ENCODE data around the gene ARNT2. TPM values are rescaled to one million over a fixed set of nuclear protein-coding genes. Genes with fewer than 3 reads are reported as not detected.

Gene ARNT2
- total RNA-seq, 1 donor from 2014 or later = 3.6 TPM

DNA sequence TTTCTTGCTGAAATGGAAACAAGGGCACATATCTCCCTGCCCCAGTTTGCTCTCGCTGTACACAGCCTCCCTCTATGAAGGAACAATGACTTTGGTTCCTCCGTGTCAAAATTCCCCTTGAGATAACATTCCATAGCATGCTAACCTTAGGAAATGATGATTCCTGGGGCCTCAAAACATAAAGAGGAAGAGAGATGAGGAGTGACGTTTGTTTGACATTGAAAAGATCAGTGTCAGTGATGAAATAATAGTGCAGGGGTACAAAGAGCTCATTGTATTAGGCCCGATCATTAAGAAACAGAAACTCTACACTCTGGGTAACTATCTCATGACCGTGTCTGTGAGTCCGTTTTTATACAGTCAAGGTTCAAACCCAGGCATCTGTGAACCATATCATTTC is 55.2 kb downstream of the ARNT2 start:
- no peak overlapping the region for H3K4me3 ChIP-seq
- intact Hi-C loops (cut with micrococcal nuclease) = no loop called here
- peaks cover 7% of the 10 kb centered on the region for H3K4me1 ChIP-seq
- TF ChIP-seq, protein P1, sequence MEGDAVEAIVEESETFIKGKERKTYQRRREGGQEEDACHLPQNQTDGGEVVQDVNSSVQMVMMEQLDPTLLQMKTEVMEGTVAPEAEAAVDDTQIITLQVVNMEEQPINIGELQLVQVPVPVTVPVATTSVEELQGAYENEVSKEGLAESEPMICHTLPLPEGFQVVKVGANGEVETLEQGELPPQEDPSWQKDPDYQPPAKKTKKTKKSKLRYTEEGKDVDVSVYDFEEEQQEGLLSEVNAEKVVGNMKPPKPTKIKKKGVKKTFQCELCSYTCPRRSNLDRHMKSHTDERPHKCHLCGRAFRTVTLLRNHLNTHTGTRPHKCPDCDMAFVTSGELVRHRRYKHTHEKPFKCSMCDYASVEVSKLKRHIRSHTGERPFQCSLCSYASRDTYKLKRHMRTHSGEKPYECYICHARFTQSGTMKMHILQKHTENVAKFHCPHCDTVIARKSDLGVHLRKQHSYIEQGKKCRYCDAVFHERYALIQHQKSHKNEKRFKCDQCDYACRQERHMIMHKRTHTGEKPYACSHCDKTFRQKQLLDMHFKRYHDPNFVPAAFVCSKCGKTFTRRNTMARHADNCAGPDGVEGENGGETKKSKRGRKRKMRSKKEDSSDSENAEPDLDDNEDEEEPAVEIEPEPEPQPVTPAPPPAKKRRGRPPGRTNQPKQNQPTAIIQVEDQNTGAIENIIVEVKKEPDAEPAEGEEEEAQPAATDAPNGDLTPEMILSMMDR (IDR thresholded peaks at IDR 0.05; ENCODE audit: borderline replicate concordance) = no peak
- no peak for DNase-seq
- H3K27me3 ChIP-seq (ENCODE audit: low read depth) = no peaks in the 10 kb centered on the region
- no peaks in the 10 kb centered on the region for H3K36me3 ChIP-seq
- H3K27ac ChIP-seq (replicated peaks) = no peak overlapping the region
- no peaks in the 10 kb centered on the region for H3K9me3 ChIP-seq (replicated peaks)

DNA sequence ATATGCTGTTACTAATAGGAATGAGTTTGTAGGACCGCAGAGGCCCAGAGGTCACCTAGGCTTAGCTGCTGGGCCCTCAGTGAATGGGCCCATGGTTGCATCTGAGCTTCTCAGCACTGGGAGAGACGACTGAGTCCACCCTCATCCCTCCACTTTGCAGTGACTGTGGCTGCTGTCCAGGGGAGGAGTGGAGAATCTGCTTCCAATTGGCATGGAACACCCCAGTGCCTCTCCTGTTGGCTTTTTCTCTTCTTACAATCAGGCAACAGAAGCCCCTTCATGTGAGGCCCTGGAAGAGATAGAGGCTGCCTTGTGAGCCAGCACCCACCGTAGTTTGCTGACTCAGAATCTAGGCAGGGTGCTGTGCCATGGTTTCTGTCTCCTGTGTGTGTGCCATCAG is 55.6 kb downstream of the ARNT2 start:
- Histone ChIP-seq H3K27me3 (ENCODE audit: low read depth) (no peaks in the 10 kb centered on the region), H3K4me3 (no peak overlapping the region), H3K9me3 (replicated peaks) (no peaks in the 10 kb centered on the region), H3K4me1 (peaks cover 7% of the 10 kb centered on the region), H3K27ac (replicated peaks) (no peak overlapping the region), H3K36me3 (no peaks in the 10 kb centered on the region)
- no peak for DNase-seq
- intact Hi-C loops (cut with micrococcal nuclease) = no loop called here
- TF ChIP-seq, protein P1 (IDR thresholded peaks at IDR 0.05; ENCODE audit: borderline replicate concordance) = no peak

DNA sequence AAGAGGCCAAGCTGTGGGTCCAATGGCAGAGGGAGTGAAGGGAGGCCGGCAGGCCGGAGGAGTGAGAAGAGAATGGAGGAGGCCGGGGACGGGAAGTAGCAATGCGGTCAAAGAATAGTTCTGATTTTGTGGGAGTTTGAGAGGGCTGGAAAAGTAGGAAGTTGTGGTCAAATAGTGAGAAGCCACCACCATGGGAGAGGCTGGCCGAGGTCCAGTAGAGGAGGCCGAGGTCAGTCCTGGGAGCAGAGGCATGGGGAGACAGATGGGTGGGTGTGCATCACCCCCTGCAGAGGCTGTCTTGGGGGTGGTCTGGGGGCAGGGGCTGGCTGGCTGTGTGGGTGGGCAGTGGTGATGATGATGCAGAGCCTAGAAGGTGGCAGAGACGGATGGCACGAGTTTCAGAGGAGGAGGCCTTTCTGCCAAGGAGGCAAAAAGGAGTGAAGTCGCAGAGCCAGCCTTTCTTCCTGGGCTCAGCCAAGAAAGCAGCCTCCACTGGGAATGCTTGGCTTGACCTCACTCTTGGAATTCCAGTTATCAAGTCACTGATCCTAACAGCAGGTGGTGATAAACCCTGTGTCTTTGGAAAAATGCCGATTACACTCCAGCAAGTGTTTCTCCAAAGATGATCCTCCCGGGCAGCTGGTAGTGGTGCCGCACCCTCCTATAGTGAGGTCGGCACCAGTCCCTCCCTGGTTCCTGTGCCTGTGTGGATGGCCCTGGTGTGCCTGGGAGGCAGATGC is 57.3 kb downstream of the ARNT2 start:
- Histone ChIP-seq H3K9me3 (replicated peaks) (no peaks in the 10 kb centered on the region), H3K27ac (replicated peaks) (no peak overlapping the region), H3K4me1 (no peaks in the 10 kb centered on the region), H3K36me3 (no peaks in the 10 kb centered on the region), H3K27me3 (ENCODE audit: low read depth) (peaks cover 12% of the 10 kb centered on the region), H3K4me3 (no peak overlapping the region)
- intact Hi-C loops (cut with micrococcal nuclease) = no loop called here
- no peak for DNase-seq
- TF ChIP-seq, protein P1 (IDR thresholded peaks at IDR 0.05; ENCODE audit: borderline replicate concordance) = no peak

DNA sequence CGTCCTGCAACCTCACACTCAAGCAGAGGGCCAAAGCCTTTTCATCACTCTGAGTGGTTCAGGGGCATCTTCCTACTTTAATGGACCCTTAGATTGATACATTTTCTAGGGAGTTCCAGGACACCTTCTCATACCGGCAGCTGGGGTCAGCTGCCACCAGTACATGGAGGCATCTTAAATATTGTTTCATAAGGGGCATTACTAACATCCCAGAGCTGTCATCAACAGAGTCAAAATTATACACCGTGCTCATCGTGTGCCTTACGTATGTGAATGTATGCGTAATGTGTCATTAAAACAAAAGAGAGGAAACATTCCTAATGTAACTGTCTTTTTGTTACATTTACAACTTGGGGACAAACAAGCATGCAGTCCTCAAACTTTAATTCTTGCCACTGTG is 57.9 kb downstream of the ARNT2 start:
- Histone ChIP-seq H3K4me1 (no peaks in the 10 kb centered on the region), H3K9me3 (replicated peaks) (no peaks in the 10 kb centered on the region), H3K4me3 (no peak overlapping the region), H3K27me3 (ENCODE audit: low read depth) (peaks cover 18% of the 10 kb centered on the region), H3K27ac (replicated peaks) (no peak overlapping the region), H3K36me3 (no peaks in the 10 kb centered on the region)
- TF ChIP-seq, protein P1 (IDR thresholded peaks at IDR 0.05; ENCODE audit: borderline replicate concordance) = no peak
- intact Hi-C loops (cut with micrococcal nuclease) = no loop called here
- no peak for DNase-seq

DNA sequence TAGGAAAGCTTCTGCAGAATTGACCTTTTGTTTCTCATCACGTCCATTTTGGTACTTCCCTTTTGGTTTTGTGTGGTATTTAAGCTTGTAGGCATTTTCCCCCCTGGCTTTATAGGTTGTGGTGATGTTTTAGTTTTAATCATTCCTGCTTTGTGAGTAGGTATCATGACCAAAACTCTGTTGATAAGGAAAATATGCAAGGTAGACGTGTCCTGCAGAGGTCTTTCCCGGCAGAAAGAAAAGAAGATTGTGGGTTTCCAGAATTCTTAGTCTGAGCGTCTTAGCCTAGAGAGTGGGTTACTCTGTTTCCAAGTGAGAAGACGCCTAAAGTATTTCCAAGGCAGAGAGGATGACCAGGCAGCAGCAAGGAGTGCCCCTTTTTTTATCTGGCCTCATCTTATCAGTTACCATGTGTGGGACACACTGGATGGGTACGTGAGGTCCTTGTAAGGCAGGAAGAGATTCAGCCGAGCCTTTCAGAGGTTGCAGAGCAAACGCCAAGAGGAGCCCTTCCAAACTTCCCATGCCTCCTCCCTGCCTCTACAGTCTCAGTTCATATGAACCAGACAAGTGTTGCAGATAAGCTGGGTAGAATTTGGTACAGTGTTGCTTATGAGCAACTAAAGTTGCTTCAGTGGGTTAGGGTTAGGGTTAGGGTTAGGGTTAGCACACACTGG is 58.8 kb downstream of the ARNT2 start:
- no peaks in the 10 kb centered on the region for H3K4me1 ChIP-seq
- H3K27ac ChIP-seq (replicated peaks) = no peak overlapping the region
- peaks cover 25% of the 10 kb centered on the region for H3K27me3 ChIP-seq (ENCODE audit: low read depth)
- DNase-seq = no peak
- H3K4me3 ChIP-seq = no peak overlapping the region
- H3K9me3 ChIP-seq (replicated peaks) = no peaks in the 10 kb centered on the region
- TF ChIP-seq, protein P1 (IDR thresholded peaks at IDR 0.05; ENCODE audit: borderline replicate concordance) = no peak
- intact Hi-C loops (cut with micrococcal nuclease) = no loop called here
- no peaks in the 10 kb centered on the region for H3K36me3 ChIP-seq

Measured in left ventricle myocardium inferior (tissue), 1 donor.